GM18526 (cell line): ENCODE measurements around the gene TEDC1.
A peak's percentile ranks its signal among the peaks of the same experiment; 100 is the strongest.

Experiments used
- POLR2A ChIP-seq: IDR thresholded peaks from 3 replicates; pipeline ENCODE4 v1.6.1; 2011; ENCODE audit not compliant: insufficient read length; ENCODE audit errors: extremely low read depth

The TEDC1 gene, protein sequence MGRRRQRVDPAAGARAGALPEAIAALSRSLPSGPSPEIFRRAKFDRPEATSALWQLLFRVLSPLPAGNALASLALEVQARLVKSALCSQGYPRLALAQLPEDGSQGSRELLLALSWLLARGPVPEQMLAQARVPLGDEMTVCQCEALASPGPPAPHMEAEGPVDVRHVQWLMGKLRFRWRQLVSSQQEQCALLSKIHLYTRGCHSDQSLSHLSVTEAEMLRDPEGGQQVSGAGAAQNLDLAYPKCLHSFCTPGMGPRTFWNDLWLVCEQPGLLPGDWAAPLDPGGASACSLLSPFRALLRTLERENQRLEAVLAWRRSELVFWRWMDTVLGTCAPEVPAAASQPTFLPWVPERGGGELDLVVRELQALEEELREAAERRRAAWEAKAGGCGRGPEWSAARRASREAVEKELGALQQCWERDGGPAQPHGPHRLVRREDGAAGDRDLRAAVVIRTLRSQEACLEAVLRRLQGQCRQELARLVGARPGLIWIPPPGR

DNA sequence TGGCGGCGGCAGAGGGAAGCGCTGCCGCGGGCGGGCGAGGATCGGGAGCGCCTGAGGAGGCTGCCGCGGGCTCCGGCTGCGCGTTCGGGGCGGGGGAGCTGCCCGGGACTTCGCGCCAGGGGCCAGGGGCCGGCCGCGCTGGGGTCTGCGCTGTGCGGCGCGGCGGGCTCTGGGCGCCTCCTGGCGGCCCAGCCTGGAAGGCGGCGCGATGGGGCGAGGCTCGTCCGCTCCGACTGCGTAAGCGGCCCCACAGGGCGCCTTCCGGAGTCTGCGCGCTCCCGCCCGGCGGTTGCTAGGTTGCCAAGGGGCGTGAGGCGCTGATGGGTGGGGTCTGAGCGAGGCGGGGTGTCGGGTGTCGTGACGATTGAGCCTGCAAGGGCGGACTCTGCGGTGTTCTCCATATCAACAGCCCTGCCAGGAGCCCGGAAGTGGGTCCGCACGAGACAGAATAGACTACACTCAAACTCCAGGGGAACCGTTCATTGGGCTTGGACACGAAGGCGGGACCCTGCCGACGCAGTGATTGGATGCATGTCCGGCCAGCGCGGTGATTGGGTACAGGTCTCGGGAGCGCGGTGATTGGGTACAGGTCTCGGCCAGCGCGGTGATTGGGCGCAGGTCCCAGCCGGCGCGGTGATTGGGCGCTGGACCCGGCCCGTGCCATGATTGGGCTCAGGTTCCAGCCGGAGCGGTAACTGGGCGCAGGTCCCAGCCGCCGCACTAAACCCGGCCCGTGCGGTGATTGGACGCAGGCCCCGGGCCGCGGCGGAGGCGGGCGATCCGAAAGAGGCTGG is at the start of gene TEDC1:
Gene TEDC1, plus strand, starts transcription at position 675 of the 794 bp plus-strand sequence. CDS start 130 bp downstream, outside the sequence.
- peak; percentile 77 for TF ChIP-seq POLR2A

DNA sequence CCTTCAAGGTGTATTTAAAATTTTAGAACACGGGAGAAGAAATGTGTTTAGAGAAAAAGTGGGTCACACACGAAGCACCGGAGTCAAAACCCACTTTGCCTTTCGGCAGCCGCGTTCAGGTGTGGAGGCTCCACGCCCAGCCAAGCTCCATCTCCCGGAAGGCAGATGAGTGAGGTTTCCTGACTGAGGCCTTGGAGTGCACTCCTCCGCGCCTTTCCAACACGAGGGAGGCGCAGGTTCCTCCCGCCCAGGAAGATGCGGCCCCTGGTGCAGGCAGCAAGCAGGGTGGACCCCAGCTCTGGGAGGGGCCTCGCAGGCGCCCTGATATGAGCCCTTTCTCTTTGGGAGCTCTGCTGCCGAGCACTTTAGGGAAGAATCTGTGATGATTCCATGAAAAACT is 48.9 kb upstream of the TEDC1 start:
- TF ChIP-seq POLR2A: no peak

DNA sequence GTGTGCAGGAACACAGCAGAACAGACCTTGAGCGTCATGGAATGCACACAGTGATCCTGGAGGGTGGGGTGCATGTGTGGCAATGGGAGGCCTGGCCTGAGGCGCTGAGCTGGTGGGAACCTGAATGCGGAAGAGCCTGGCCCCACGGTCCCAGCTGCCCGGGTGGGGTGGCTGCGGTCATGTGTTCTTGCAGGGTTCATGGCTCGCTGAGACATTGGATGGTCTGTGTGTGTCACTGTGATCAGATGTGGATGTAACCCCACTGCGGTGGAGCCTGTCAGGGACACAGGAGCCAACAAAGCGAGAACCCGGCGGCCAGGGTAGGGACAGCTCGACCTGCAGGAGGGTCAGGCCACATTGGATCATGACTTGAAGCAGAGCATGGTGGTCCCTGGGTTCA is 48.2 kb upstream of the TEDC1 start:
- no peak for TF ChIP-seq POLR2A

DNA sequence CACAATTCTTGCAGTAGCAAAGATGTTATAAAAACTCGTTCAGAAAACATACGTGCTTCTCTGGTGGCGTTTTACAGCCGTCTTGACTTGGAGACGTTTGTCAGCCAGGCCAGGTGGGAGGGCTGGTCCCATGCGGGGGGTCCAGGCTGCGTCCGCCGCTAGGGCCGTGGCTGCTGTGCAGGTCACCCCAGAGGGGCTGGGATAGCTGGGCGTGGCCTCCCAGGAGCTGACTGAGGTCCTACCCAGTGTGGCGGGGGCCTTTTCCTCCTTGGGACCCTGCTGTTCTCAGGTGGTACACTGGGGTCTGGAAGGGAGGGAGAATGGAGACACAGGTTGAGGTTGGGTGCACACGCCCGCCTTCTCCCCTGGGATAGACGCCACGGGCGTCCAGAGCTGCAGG is 46.2 kb upstream of the TEDC1 start:
- peak; percentile 14 for TF ChIP-seq POLR2A

DNA sequence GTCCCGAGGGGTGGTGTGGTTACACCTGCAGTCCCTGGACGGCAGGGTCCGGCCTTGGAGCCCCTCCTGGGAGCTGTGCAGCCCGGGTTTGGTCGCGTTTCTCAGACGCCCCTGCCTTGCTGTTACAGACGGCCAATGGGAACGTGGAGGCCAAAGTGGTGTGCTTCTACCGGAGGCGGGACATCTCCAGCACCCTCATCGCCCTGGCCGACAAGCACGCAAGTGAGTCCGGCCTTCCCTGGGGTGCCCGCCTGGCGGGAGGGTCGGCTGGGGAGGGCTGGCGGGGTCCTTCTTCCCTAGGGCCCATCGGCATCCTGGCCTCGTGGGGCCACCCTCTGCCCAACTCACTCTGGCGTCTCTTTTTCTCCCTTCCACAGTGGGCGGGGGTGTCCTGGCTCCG is 45.8 kb upstream of the TEDC1 start:
- TF ChIP-seq POLR2A: no peak

DNA sequence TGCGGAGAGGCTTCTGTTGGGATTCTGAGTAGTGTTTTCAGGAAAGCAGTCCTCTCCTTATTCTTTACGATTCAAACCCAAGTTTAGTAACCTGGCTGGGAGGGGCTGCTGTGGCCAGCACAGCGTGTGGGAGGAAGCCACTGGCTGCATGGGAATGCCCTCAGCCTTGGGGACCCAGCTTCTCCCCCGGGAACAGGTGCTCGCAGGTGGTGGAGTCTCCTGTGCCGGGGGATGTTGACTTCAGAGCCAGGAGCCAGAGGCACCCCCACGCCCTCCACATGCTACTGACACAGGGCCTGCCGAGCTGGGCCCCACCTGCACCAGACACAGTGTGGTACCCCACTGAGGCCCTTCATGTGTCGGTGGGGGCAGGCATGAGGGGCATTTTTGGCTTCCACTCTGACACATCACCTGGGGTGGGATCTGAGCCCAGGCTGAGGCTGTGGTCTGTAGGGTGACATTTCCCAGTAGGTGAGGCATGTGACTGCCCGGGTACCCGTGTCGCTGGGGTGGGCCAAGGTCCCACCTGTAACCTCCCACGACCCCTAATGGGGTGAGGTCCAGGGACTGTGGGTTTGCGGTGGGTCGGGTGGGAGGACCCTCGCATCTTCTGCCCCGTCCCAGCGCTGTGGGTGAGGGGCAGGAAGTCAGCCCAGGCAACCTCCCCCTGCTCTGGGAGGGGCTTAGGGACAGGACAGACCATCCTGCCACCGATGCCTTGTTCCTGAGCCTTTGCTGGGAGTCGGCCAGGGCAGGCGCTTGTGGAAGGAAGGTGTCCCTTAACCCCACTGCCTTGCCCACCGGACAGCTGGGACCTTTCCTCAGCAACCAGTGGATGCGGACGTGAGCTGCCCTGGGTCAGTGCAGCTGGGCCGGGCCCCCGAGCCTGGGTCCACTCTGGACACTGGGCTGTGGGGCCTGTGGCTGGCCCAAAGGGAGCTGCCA is 44.9 kb upstream of the TEDC1 start:
- TF ChIP-seq POLR2A: no peak

DNA sequence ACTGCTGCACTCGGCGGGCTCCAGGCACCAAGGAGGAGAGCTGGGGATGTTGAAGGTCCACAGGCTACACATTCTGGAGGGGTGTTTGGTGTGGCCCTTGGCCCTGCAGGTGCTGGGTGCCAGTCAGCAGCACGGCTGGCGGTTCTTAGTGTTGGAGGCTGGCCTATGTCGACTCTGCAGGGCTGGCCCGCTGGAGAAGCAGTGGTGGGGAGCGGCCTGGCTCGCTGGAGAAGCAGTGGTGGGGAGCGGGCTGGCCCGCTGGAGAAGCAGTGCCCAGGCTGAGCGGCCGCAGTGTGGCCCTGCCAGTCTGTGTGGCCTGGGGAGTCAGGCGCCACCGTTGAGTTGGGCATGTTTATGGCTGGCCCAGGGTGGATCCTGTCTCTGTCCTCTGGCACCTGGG is 44.1 kb upstream of the TEDC1 start:
- no peak for TF ChIP-seq POLR2A

DNA sequence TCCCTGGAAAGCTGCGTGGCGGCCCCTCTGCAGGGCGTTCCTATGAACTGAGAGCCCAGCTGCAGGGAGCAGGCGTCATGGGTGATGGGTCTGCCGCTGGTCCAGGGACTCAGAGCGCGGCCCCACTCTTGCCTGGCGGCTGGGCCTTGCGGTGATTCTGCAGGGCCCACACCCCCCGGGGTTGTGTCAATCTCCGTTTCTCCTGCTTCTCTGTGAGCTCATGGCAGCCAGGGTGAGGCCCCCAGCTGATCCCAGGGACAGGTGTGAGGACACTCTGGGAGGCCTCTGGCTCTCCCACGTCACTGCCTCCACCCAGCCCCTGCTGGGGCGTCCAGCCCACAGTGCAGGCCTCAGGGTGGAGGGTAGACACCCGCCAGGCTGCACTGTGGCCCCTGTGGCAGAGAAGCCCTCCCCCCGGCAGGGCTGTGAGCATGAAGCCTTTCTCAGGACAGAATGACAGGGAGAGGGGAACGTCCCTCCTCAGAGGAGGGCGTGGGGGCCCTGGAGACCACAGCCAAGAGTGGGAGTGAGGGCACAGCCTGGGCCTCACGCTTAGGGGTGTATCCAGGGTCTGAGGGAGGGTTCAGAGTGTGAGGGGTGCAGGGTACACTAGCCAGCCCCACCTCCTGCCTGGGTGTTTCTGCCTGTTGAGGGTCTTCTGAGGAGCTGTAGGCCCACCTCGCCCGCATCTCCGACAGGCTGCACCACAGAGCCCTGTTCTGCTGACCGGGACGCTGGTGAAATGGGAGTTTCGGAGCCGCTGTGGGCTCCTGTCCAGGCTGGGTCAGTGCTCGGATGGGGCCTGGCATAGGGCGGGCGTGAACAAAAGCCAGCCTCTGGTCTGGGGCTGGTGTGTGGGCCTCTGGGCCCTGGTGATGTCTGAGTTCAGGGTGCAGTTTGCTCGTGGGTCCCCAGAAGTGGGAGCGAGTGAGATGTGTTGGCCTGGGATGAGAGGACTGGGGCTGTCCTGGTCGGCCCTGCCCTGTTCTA is 43.1 kb upstream of the TEDC1 start:
- no peak for TF ChIP-seq POLR2A

DNA sequence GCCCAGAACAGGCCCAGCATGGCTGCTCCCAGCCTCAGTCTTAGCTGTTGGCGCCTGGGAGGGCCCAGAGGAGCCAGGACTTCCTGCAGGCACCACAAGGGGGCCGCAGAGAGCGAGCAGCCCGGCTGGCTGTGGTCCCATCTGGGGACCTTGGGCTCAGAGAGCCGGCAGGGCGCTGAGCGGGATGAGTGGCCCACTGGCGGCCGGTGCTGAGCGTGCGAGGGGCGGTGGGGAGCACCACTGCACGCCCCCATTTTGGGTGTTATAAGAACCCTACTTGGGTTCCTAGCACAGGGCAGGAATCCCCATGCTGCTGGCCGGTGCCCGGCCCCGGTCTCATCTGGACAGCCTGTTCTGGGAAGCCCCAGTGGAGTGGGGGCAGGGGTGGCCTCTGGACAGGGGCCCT is 42.3 kb upstream of the TEDC1 start:
- TF ChIP-seq POLR2A: no peak

DNA sequence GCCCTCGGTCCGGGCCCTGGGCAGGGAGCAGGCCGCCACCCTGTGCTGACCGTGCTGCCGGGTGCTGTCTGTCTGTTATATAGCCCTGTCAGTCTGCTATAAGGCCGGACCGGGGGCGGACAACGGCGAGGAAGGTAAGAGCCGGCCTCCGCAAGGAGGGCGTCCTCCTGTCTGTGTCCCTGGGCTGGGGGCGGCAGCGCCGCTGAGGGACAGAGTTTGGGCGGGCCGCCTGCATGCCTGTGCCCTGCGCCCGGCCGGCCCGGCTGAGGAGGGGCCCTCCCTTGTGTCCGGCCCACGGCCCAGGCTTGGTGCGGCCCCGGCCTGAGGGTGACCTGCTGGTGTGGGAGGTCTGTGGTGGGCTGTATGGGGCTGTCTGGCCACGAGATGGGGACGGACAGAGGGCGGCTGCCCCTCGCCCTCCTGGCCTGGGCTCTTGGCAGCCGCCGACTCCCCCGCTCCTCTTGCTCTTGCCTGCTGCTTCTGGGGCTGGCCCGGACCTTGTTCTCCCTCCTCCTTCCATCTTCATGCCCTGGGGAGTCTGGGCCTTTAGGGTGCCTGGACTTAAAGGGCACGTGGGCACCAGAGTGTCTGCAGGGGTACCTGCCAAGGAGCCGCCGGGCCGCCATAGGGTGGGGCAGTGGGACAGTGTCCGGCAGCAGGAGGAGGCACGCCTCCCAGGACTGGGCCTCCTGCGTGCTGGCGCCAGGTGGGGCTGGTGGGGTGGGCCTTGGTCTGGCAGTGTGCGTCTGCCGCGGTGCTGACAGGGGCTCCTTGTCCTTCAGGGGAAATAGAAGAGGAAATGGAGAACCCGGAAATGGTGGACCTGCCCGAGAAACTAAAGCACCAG is 41.5 kb upstream of the TEDC1 start:
- no peak for TF ChIP-seq POLR2A

DNA sequence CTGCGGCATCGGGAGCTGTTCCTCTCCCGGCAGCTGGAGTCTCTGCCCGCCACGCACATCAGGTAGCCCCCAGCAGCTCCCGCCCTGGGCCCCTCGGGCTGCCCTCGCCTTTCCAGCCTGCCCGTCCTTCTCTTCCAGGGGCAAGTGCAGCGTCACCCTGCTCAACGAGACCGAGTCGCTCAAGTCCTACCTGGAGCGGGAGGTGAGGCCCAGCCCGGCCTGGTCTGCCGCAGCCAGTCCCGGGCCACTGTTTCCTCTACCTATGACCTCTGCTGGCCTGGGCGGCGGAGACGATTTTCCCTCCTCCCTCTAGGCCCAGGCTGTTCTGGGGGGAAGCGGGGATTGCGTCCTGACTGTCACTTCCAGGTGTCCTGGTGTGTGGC is 40.9 kb upstream of the TEDC1 start:
- TF ChIP-seq POLR2A: no peak

DNA sequence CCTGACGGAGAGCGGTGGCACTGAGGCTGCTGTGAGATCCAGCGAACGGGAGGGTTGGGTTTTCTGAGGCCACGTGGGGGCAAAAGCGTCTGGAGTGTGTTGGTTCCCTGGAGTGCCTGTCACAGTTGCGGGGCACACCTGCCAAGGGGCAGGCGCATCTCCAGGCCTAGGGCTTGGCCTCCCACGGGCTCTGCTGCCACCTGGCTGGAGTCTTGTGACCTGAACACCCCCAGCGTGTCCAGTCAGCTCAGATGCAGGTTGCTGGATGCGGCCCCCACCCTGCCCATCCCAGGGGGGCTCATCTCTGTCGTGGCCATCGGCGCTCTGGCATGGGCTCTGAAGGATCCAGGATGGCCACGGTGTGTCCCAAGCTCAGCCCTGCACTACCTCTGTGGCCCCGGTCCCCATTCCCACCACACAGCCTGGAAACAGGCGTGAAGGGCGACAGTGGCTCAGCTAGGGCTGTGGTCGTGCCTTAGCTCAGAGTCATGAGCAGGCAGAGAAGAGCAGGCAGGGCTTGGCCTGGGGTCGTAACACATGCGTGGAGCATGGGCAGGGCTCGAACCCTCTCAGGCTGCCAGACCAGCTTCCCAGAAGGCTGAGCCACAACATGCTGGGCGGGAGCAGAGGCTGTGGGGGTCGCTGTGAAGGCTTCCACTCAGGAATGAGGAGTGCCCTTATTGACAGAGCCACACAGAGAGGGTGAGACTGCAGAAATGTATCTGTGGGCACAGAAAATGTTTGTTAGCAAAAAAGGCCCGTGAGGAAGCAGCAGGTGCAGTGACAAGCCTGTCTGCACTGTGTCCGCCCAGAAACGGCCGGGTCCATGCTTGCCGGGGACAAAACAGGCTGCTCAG is 40.0 kb upstream of the TEDC1 start:
- TF ChIP-seq POLR2A: no peak
